Measurements from ENCODE around the gene CHCHD6.

CHCHD6 gene

GRCh38 chr3:126946405-126946804 lies 242.4 kb downstream of the CHCHD6 start:
- DNase-seq: no peak

- no peak for DNase-seq
Measured at GRCh38 chr3:126947429-126947828, 243.4 kb downstream of the CHCHD6 start.

- DNase-seq: no peak
Measured at GRCh38 chr3:126948980-126949535, 245.0 kb downstream of the CHCHD6 start.

GRCh38 chr3:126951561-126951960 lies 247.5 kb downstream of the CHCHD6 start:
- DNase-seq: no peak

- no peak for DNase-seq
Measured at GRCh38 chr3:126952261-126952982, 248.4 kb downstream of the CHCHD6 start.

- no peak for DNase-seq
Measured at GRCh38 chr3:126952983-126953660, 249.1 kb downstream of the CHCHD6 start.

GRCh38 chr3:126954141-126954842 lies 250.3 kb downstream of the CHCHD6 start:
- no peak for DNase-seq

GRCh38 chr3:126955004-126955790 lies 251.2 kb downstream of the CHCHD6 start:
- DNase-seq: no peak

- no peak for DNase-seq
Measured at GRCh38 chr3:126956361-126956760, 252.3 kb downstream of the CHCHD6 start.

GRCh38 chr3:126956866-126957650 lies 253.0 kb downstream of the CHCHD6 start:
- no peak for DNase-seq

- no peak for DNase-seq
Measured at GRCh38 chr3:126957776-126958637, 254.0 kb downstream of the CHCHD6 start.

- DNase-seq: no peak
Measured at GRCh38 chr3:126958638-126959085, 254.6 kb downstream of the CHCHD6 start.

- DNase-seq: no peak
Measured at GRCh38 chr3:126959136-126959920, 255.3 kb downstream of the CHCHD6 start.

- peak; percentile 35 to 36 for DNase-seq
Measured at GRCh38 chr3:126959921-126960603, 256.0 kb downstream of the CHCHD6 start.

- DNase-seq: no peak
Measured at GRCh38 chr3:126960604-126960995, 256.6 kb downstream of the CHCHD6 start.

- no peak for DNase-seq
Measured at GRCh38 chr3:126961191-126961790, 257.3 kb downstream of the CHCHD6 start.

- no peak for DNase-seq
Measured at GRCh38 chr3:126961791-126962461, 257.9 kb downstream of the CHCHD6 start.

GRCh38 chr3:126962756-126963155 lies 258.7 kb downstream of the CHCHD6 start:
- no peak for DNase-seq

Measured in hippocampal formation (tissue), 2 donors.